Measurements from ENCODE around the gene EDAR.

DNA sequence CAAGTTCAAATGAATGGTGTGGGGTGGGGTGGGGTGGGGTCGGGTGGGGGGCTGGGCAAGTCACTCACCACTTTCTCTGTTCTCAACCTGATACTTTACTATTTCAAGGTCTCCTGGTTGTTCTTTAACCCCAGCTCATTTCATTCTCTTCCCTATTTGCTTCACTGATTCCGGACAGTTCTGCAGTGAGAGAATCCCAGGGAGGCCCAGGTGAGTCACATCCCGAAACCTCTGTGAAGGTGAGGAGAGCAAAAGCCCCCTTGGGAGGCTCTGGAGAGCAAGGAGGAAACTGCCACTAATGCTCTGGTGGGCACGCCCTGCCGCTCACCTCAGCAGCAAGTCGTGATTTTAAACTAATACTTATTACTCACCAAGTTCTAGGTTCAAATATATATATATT lies 8.9 kb downstream of the EDAR start:
- TF ChIP-seq, protein P1, sequence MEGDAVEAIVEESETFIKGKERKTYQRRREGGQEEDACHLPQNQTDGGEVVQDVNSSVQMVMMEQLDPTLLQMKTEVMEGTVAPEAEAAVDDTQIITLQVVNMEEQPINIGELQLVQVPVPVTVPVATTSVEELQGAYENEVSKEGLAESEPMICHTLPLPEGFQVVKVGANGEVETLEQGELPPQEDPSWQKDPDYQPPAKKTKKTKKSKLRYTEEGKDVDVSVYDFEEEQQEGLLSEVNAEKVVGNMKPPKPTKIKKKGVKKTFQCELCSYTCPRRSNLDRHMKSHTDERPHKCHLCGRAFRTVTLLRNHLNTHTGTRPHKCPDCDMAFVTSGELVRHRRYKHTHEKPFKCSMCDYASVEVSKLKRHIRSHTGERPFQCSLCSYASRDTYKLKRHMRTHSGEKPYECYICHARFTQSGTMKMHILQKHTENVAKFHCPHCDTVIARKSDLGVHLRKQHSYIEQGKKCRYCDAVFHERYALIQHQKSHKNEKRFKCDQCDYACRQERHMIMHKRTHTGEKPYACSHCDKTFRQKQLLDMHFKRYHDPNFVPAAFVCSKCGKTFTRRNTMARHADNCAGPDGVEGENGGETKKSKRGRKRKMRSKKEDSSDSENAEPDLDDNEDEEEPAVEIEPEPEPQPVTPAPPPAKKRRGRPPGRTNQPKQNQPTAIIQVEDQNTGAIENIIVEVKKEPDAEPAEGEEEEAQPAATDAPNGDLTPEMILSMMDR (IDR thresholded peaks at IDR 0.05): no peak
- TF ChIP-seq SIN3A (IDR thresholded peaks at IDR 0.05; ENCODE audit: borderline replicate concordance, low read depth, low read length) (no peak), FOXM1 (IDR thresholded peaks at IDR 0.05; ENCODE audit: low read depth) (no peak), TEAD4 (IDR thresholded peaks at IDR 0.05; ENCODE audit: borderline replicate concordance, insufficient read depth) (no peak)
